Keratinocyte (primary cell): Measurements from ENCODE around the gene GPM6B. TPM values are rescaled to one million over a fixed set of nuclear protein-coding genes. Genes with fewer than 3 reads are reported as not detected.

Experiments
- DNase-seq: peaks from one replicate; pipeline ENCODE4 v3.0.0-alpha.2; 2011; ENCODE audit warnings: low read depth, missing footprints, low spot score
- FAIRE-seq: peaks from 2 replicates; lab custom pipeline; 2011; peaks lifted over from hg19 to GRCh38; lab: Jason Lieb, UNC
- H2AFZ ChIP-seq: 2 replicates; pipeline ENCODE4 v1.6.0; 2012; ENCODE audit warnings: low read length, control low read depth, inconsistent platforms; ENCODE audit not compliant: control insufficient read depth
- H3K27ac ChIP-seq: 2 replicates; pipeline ENCODE4 v1.5.1; 2011; ENCODE audit warnings: low read length; ENCODE audit not compliant: control insufficient read depth, insufficient read depth
- H3K27me3 ChIP-seq: 3 replicates; pipeline ENCODE4 v1.6.0; 2011; ENCODE audit warnings: low read length; ENCODE audit not compliant: control insufficient read depth, insufficient read depth; ENCODE audit errors: extremely low read depth
- H3K36me3 ChIP-seq, 2 experiments: 2 replicates in 1 of 2; 3 replicates in 1 of 2; pipeline ENCODE4 v1.5.1; 2011; ENCODE audit warnings: low read length in 2 of 2, mild to moderate bottlenecking in 1 of 2; ENCODE audit not compliant: control insufficient read depth in 2 of 2, insufficient read depth in 2 of 2; ENCODE audit errors: extremely low read depth in 1 of 2
- H3K4me1 ChIP-seq: 3 replicates; pipeline ENCODE4 v1.5.1; 2011; ENCODE audit warnings: low read length; ENCODE audit not compliant: control insufficient read depth, insufficient read depth; ENCODE audit errors: extremely low read depth
- H3K4me2 ChIP-seq: 3 replicates; pipeline ENCODE4 v1.6.0; 2011; ENCODE audit warnings: low read depth, low read length; ENCODE audit not compliant: control insufficient read depth, insufficient read depth; ENCODE audit errors: extremely low read depth
- H3K4me3 ChIP-seq, 3 experiments: fragments of 200-600 bp in 1 of 3; sonication (generic) in 1 of 3; 2 replicates in 2 of 3; 3 replicates in 1 of 3; pipeline ENCODE4 v1.5.1; 2011 to 2016; ENCODE audit warnings: low read length in 3 of 3, mild to moderate bottlenecking in 3 of 3, control low read depth in 2 of 3, inconsistent platforms in 1 of 3, low read depth in 1 of 3, mixed read lengths in 1 of 3, mixed run types in 1 of 3, moderate library complexity in 1 of 3; ENCODE audit not compliant: control insufficient read depth in 2 of 3, insufficient read depth in 2 of 3; ENCODE audit errors: extremely low read depth in 1 of 3
- H3K79me2 ChIP-seq: 2 replicates; pipeline ENCODE4 v1.6.0; 2012; ENCODE audit warnings: low read length; ENCODE audit not compliant: control insufficient read depth, insufficient read depth
- H3K9ac ChIP-seq: 3 replicates; pipeline ENCODE4 v1.6.0; 2011; ENCODE audit warnings: low read length; ENCODE audit not compliant: control insufficient read depth, insufficient read depth; ENCODE audit errors: extremely low read depth
- H3K9me1 ChIP-seq: 3 replicates; pipeline ENCODE4 v1.6.0; 2011; ENCODE audit warnings: low read length; ENCODE audit not compliant: control insufficient read depth, insufficient read depth; ENCODE audit errors: extremely low read depth
- H3K9me3 ChIP-seq: 2 replicates; pipeline ENCODE4 v1.5.1; 2012; ENCODE audit warnings: low read depth, low read length; ENCODE audit not compliant: control insufficient read depth
- H4K20me1 ChIP-seq: 3 replicates; pipeline ENCODE4 v1.6.0; 2011; ENCODE audit warnings: low read length; ENCODE audit not compliant: control insufficient read depth, insufficient read depth; ENCODE audit errors: extremely low read depth
- EZH2 ChIP-seq: IDR thresholded peaks from one replicate; pipeline ENCODE4 v1.6.1; 2012; ENCODE audit warnings: inconsistent platforms, mild to moderate bottlenecking, low read length, moderate library complexity
- dilution Hi-C: fragments of 300-500 bp; cut with MboI; formaldehyde crosslinking; loops from one replicate; pipeline ENCODE4 v1.7.0; 2020; ENCODE audit warnings: low sequenced_read_pairs; ENCODE audit not compliant: extremely low pct_ligation_motif_present
- polyA plus RNA-seq, 5 experiments: library from polyadenylated mRNA; depleted of rRNA in 3 of 5; stranded (reverse) in 3 of 5; stranded (forward) in 1 of 5; unstranded in 1 of 5; fragments of >200 nt; gene quantifications; 1 replicate in 1 of 5; 2 replicates in 3 of 5; 3 replicates in 1 of 5; pipeline versions ENCODE4 v1.2.1 to v1.2.3, GENCODE V29; 2011 to 2012; ENCODE audit warnings: missing spikeins in 2 of 5, low read depth in 1 of 5, low replicate concordance in 1 of 5
- TF ChIP-seq, protein P1 (sequence below), 3 experiments: IDR thresholded peaks in 1 of 3; conservative IDR thresholded peaks in 1 of 3; optimal IDR thresholded peaks in 1 of 3; 2 replicates in 2 of 3; 3 replicates in 1 of 3; pipeline versions ENCODE3 to v1.5.1; 2011; ENCODE audit warnings: low read length in 3 of 3, mild to moderate bottlenecking in 3 of 3, moderate library complexity in 2 of 3, control low read depth in 1 of 3, inconsistent platforms in 1 of 3; ENCODE audit not compliant: insufficient read depth in 2 of 3; ENCODE audit errors: extremely low read depth in 1 of 3

GPM6B gene
- polyA plus RNA-seq, 1 donor (not counting 4 experiments of a cell fraction or from before 2014, with no cell fraction given) = 0.26 TPM

DNA sequence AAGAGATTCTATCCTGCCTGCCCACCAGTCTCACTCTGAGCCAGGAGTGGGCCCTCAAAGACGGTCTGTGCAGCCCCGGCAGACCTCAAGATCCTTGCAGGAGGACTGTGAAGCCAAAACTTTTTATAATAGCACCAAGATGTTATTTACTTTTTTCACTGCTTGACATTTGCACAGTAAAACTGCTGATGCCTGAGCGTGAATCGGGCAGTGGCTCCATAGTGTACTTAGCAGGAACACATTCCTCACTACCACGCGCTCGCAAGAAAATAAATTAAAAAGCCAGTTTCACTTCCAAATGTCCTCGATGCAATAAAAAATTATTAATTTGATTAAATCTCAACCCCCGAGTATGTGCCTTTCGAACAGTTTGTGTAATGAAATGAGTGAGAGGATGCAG lies 22.5 kb downstream of the GPM6B start:
- no peaks in the 10 kb centered on the region for H3K4me1 ChIP-seq
- no peak for DNase-seq
- no peak for FAIRE-seq
- no peak overlapping the region for H3K9ac ChIP-seq
- no peaks in the 10 kb centered on the region for H3K79me2 ChIP-seq
- TF ChIP-seq, protein P1, sequence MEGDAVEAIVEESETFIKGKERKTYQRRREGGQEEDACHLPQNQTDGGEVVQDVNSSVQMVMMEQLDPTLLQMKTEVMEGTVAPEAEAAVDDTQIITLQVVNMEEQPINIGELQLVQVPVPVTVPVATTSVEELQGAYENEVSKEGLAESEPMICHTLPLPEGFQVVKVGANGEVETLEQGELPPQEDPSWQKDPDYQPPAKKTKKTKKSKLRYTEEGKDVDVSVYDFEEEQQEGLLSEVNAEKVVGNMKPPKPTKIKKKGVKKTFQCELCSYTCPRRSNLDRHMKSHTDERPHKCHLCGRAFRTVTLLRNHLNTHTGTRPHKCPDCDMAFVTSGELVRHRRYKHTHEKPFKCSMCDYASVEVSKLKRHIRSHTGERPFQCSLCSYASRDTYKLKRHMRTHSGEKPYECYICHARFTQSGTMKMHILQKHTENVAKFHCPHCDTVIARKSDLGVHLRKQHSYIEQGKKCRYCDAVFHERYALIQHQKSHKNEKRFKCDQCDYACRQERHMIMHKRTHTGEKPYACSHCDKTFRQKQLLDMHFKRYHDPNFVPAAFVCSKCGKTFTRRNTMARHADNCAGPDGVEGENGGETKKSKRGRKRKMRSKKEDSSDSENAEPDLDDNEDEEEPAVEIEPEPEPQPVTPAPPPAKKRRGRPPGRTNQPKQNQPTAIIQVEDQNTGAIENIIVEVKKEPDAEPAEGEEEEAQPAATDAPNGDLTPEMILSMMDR (optimal IDR thresholded peaks at IDR 0.05 in 1 of 3, IDR thresholded peaks at IDR 0.05 in 1 of 3, conservative IDR thresholded peaks at IDR 0.05 in 1 of 3; ENCODE audit: extremely low read depth in 1 of 3, insufficient read depth in 2 of 3, low read length in 3 of 3) = no peak
- TF ChIP-seq EZH2 = no peak
- no peaks in the 10 kb centered on the region for H3K9me1 ChIP-seq
- H3K4me2 ChIP-seq = no peak overlapping the region
- H4K20me1 ChIP-seq = no peaks in the 10 kb centered on the region
- no peak overlapping the region for H3K4me3 ChIP-seq
- no peaks in the 10 kb centered on the region for H3K36me3 ChIP-seq
- no peak overlapping the region for H2AFZ ChIP-seq
- H3K27ac ChIP-seq = no peak overlapping the region
- dilution Hi-C loops = no loop called here
- H3K9me3 ChIP-seq = no peaks in the 10 kb centered on the region
- peaks cover 8% of the 10 kb centered on the region for H3K27me3 ChIP-seq

DNA sequence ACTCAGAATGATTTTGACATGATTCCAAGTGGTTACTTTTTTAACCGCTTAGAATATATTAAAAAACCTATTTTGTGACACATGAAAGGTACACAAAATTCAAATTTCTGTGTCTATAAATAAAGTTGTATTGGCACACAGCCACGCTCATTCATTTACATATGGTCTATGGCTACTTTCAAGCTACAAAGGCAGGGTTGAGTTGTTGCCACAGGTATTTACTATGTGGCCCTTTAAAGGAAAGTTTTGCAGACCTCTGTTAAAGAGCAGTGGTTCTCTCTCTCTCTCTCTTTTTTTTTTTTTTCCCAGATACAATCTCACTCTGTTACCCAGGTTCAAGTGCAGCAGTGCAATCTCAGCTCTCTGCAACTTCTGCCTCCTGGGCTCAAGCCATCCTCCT lies 23.0 kb downstream of the GPM6B start:
- Histone ChIP-seq H3K9ac (no peak overlapping the region), H3K4me1 (no peaks in the 10 kb centered on the region), H3K36me3 (no peaks in the 10 kb centered on the region), H3K4me2 (no peak overlapping the region), H4K20me1 (no peaks in the 10 kb centered on the region), H2AFZ (no peak overlapping the region), H3K27ac (no peak overlapping the region), H3K27me3 (peaks cover 8% of the 10 kb centered on the region), H3K9me3 (no peaks in the 10 kb centered on the region), H3K79me2 (no peaks in the 10 kb centered on the region), H3K4me3 (no peak overlapping the region), H3K9me1 (no peaks in the 10 kb centered on the region)
- FAIRE-seq (no peak), DNase-seq (no peak)
- TF ChIP-seq, protein P1 (optimal IDR thresholded peaks at IDR 0.05 in 1 of 3, IDR thresholded peaks at IDR 0.05 in 1 of 3, conservative IDR thresholded peaks at IDR 0.05 in 1 of 3; ENCODE audit: extremely low read depth in 1 of 3, insufficient read depth in 2 of 3, low read length in 3 of 3) = no peak
- no peak for TF ChIP-seq EZH2
- dilution Hi-C loops = no loop called here
